Measurements from ENCODE around the gene FGF13. TPM values are rescaled to one million over a fixed set of nuclear protein-coding genes. Genes with fewer than 3 reads are reported as not detected.
A peak's percentile ranks its signal among the peaks of the same experiment; 100 is the strongest.

Gene FGF13
- polyA plus RNA-seq, 2 of the 4 experiments (the other 2 are of a cell fraction): 0.13 TPM; not detected in 1

DNA sequence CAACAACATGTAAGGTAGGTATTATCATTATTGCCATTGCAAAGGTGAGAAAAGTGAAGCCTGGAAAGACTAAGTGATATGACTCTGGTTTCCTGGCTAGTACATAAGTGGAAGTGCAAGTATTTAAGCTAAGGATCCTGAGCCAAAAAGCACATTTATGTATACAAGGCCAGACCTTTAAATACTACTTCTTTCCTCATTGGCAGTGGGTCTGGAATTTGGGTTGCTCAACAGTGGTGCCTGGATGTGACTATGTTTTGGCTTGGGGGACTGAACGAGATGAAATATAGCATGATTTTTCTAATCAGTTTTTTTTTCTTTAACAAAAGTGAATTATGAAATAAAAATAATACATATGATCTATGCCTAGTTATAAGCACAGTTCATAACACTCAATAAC is 7.4 kb upstream of the FGF13 start:
- Histone ChIP-seq H3K4me3 (no peak overlapping the region), H3K9me3 (no peaks in the 10 kb centered on the region), H3K27ac (no peak overlapping the region), H3K4me2 (no peak overlapping the region), H3K4me1 (no peaks in the 10 kb centered on the region)
- WGBS (ENCODE audit: missing lambda C conversion rate): 0% methylated on average over 1 of the region's 1 CpG
- CTCF ChIA-PET: no interaction called here
- FAIRE-seq (no peak), ATAC-seq (no peak), DNase-seq (ENCODE audit: low read depth in 1 of 2, low spot score in 1 of 2) (no peak)
- no peak for TF ChIP-seq HDAC2 (IDR thresholded peaks at IDR 0.05)
- no peak for TF ChIP-seq HOXB5 (CRISPR knock-in tag; IDR thresholded peaks at IDR 0.05)
- no peak for TF ChIP-seq RNF2 (IDR thresholded peaks at IDR 0.05; ENCODE audit: borderline replicate concordance, low read depth)
- no peak for TF ChIP-seq PHF8 (IDR thresholded peaks at IDR 0.05; ENCODE audit: borderline replicate concordance, low read depth)
- TF ChIP-seq EHF (CRISPR knock-in tag; IDR thresholded peaks at IDR 0.05): no peak
- POLR2A ChIA-PET: no interaction called here

DNA sequence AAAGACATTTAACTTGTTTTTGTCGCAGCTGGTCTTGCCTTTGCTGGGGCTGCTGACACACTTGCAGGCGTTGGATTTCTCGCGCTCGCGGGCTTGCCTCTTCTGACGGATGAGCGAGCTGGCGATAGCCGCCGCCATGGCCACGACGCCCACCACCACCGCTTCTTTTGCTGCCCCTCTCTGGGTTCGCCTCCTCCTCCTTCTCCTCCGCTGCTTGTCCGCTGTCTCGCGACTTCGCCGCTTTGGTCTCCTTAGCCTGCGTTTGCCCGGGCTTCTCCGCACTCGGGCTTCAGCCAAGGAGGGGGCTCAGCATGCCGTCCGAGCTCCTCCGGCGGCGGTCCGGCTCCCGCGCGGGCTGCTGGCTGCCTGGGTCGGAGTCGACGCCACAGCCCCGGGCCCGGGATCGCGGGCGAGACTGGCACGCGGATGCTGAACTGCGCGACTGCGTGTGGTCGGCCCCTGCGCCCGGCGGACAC is 613 bp downstream of the FGF13 start:
- CTCF ChIA-PET: interaction anchor here (1.1 kb wide), 1 partner anchor 11 kb away, joined by 3 read pairs; no protein-coding TSS in a partner anchor
- DNase-seq (ENCODE audit: low read depth in 1 of 2, low spot score in 1 of 2) (no peak), FAIRE-seq (no peak)

DNA sequence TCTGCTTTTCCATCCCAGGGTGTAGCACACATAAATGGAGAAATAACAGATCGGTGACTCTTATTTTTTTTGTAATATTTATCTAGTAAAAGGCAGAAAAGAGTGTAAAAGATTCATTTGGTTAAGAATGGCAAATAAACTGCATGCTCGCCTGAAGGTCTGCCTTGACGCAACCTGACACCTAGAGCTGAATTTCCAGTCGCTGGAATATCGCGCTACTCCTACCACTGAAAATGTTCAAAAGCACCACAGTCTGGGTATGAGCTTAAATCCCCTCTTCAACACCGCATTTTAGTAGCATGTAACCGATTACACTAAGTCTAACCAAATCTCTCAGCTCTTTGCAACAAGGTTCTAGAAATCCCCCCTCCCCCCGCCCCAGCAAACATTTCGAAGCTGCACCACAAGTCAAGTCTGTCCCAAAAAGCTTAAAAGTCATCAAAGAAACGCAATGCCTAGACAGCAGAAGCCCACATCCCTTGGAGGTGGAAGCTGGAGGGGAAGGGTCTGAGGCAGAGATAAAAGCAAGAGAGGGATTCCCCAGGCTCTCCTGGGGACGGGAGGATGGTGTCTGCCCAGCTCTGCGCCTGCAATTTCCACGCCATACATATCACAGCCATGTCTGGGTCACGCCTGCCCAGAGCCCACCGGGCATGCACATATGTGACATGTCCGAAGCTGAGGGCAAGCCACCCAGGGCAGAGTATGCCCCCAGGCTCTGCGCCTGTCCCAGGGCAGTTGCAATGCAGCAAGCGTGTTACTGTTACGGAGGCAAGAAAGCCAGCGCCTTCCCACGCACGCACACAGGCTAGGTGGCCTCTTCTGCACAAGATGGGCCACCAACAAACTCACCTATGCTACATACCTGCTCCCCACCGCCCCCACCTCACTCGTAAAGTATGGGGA is 1.4 kb downstream of the FGF13 start:
- CTCF ChIA-PET: no interaction called here
- no peaks in the 10 kb centered on the region for H3K4me1 ChIP-seq
- peak; percentile 37 to 65; a peak in 3 of 6 replicates for ATAC-seq
- WGBS (ENCODE audit: missing lambda C conversion rate): 21% methylated on average over 21 of the region's 25 CpGs
- H3K27ac ChIP-seq: no peak overlapping the region
- H3K4me3 ChIP-seq: no peak overlapping the region
- DNase-seq (ENCODE audit: low read depth in 1 of 2, low spot score in 1 of 2): peak in 1 of 2 experiments; percentile 0
- TF ChIP-seq NFE2L2 (conservative IDR thresholded peaks at IDR 0.05; ENCODE audit: low read length): no peak
- TF ChIP-seq KDM1A (IDR thresholded peaks at IDR 0.05; ENCODE audit: low read depth): no peak
- no peak for TF ChIP-seq CHD4 (IDR thresholded peaks at IDR 0.05; ENCODE audit: borderline replicate concordance)
- TF ChIP-seq, protein P1, sequence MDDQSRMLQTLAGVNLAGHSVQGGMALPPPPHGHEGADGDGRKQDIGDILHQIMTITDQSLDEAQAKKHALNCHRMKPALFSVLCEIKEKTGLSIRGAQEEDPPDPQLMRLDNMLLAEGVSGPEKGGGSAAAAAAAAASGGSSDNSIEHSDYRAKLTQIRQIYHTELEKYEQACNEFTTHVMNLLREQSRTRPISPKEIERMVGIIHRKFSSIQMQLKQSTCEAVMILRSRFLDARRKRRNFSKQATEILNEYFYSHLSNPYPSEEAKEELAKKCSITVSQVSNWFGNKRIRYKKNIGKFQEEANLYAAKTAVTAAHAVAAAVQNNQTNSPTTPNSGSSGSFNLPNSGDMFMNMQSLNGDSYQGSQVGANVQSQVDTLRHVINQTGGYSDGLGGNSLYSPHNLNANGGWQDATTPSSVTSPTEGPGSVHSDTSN (IDR thresholded peaks at IDR 0.05): no peak
- TF ChIP-seq KDM5A (IDR thresholded peaks at IDR 0.05): no peak
- no peak for TF ChIP-seq RFX5 (IDR thresholded peaks at IDR 0.05)
- no peak for TF ChIP-seq EHMT2 (IDR thresholded peaks at IDR 0.05; ENCODE audit: low read depth)
- no peak for TF ChIP-seq ZFP36 (IDR thresholded peaks at IDR 0.05; ENCODE audit: borderline replicate concordance, partially characterized antibody)
- no peak for TF ChIP-seq PHF8 (IDR thresholded peaks at IDR 0.05; ENCODE audit: borderline replicate concordance, low read depth)
- TF ChIP-seq CBX8 (IDR thresholded peaks at IDR 0.05): no peak
- TF ChIP-seq FOSL2 (IDR thresholded peaks at IDR 0.05): no peak
- no peak for TF ChIP-seq FOSL2 (CRISPR knock-in tag; IDR thresholded peaks at IDR 0.05)
- H3K9me3 ChIP-seq: no peaks in the 10 kb centered on the region
- peak overlapping the region; percentile 75 for H3K4me2 ChIP-seq
- POLR2A ChIA-PET: no interaction called here
- FAIRE-seq: no peak

More for the DNA sequence above, 613 bp downstream of the FGF13 start:
- Histone ChIP-seq H3K4me1 (no peaks in the 10 kb centered on the region), H3K27ac (no peak overlapping the region), H3K9me3 (no peaks in the 10 kb centered on the region), H3K4me3 (peak overlapping the region; percentile 28; the same call in 2 of the 3 replicates), H3K4me2 (peak overlapping the region; percentile 75)
- TF ChIP-seq, protein P2, sequence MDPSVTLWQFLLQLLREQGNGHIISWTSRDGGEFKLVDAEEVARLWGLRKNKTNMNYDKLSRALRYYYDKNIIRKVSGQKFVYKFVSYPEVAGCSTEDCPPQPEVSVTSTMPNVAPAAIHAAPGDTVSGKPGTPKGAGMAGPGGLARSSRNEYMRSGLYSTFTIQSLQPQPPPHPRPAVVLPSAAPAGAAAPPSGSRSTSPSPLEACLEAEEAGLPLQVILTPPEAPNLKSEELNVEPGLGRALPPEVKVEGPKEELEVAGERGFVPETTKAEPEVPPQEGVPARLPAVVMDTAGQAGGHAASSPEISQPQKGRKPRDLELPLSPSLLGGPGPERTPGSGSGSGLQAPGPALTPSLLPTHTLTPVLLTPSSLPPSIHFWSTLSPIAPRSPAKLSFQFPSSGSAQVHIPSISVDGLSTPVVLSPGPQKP (IDR thresholded peaks at IDR 0.05; ENCODE audit: low read depth, low read length): no peak
- no peak for TF ChIP-seq ZSCAN20 (CRISPR knock-in tag; IDR thresholded peaks at IDR 0.05)
- TF ChIP-seq POLR2AphosphoS2 (conservative IDR thresholded peaks at IDR 0.05; ENCODE audit: low read length): no peak
- TF ChIP-seq, protein P3, sequence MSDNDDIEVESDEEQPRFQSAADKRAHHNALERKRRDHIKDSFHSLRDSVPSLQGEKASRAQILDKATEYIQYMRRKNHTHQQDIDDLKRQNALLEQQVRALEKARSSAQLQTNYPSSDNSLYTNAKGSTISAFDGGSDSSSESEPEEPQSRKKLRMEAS (IDR thresholded peaks at IDR 0.05): no peak
- no peak for TF ChIP-seq HOXB13 (CRISPR knock-in tag; IDR thresholded peaks at IDR 0.05; ENCODE audit: low read depth)
- POLR2A ChIA-PET: no interaction called here
- 2% methylated on average over 16 of the region's 51 CpGs for WGBS (ENCODE audit: missing lambda C conversion rate)
- peak; percentile 32 to 71; a peak in 3 of 6 replicates for ATAC-seq
